ENCODE results near the gene AQP6.

DNA sequence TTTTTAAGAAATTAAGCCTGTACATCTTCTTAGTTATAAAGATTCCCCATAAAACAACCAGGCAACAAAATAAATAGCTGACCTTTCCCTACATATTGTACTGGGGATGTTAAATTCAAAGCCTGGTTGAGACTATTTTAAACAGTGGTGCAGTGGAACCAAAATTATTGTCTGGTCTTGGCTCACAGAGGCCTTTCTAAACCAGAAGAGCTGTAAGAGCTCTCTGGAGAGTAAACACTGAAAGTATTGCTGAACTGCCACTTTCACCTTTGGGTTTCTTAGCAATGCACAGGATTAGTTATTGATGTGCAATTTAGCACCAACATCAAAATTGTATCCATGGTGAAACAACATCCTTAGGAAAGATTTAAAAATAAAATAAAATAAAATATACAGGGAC is 31.9 kb downstream of the AQP6 start:
- TF ChIP-seq, protein P1, sequence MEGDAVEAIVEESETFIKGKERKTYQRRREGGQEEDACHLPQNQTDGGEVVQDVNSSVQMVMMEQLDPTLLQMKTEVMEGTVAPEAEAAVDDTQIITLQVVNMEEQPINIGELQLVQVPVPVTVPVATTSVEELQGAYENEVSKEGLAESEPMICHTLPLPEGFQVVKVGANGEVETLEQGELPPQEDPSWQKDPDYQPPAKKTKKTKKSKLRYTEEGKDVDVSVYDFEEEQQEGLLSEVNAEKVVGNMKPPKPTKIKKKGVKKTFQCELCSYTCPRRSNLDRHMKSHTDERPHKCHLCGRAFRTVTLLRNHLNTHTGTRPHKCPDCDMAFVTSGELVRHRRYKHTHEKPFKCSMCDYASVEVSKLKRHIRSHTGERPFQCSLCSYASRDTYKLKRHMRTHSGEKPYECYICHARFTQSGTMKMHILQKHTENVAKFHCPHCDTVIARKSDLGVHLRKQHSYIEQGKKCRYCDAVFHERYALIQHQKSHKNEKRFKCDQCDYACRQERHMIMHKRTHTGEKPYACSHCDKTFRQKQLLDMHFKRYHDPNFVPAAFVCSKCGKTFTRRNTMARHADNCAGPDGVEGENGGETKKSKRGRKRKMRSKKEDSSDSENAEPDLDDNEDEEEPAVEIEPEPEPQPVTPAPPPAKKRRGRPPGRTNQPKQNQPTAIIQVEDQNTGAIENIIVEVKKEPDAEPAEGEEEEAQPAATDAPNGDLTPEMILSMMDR (conservative IDR thresholded peaks at IDR 0.05), result no peak
- TF ChIP-seq EZH2 (IDR thresholded peaks at IDR 0.05; ENCODE audit: low read depth), result no peak
